ENCODE data around the gene MIB1. TPM values are rescaled to one million over a fixed set of nuclear protein-coding genes. Genes with fewer than 3 reads are reported as not detected.

The MIB1 gene
- polyA plus RNA-seq, 1 of the 3 experiments (the other 2 are of a cell fraction) = 5.0 TPM

DNA sequence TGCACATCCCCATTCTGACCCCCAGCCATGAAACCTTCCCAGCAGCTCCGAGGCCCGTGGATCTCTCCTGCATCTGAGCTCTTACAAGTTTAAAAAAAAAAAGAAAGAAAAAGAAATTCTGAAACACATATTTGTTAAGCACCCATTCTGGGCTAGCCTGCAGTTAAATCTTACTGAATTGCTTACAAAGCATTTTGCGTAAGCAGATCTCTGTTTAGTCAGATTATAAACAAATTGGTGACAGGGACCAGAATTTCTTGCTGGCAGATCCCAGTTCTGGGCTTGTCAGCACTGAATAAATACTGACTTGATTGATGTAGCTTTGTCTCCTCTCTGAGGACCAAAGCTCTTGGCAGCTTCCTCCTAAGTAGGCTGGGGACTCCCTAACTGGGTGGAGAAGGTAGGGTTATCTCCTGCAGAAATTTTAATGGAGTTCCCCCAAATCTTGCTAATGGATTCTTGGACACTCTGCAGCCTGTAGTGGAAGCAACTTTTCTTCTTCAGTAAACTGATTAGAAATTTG lies 160.9 kb downstream of the MIB1 start:
- Histone ChIP-seq H3K9me2 (no peaks in the 10 kb centered on the region), H4K20me1 (ENCODE audit: insufficient read depth) (no peaks in the 10 kb centered on the region), H3K9me3 (no peaks in the 10 kb centered on the region), H2AFZ (ENCODE audit: low read depth) (no peak overlapping the region), H3K27me3 (ENCODE audit: insufficient read depth) (peaks cover 4% of the 10 kb centered on the region), H3K79me2 (ENCODE audit: insufficient read depth) (no peaks in the 10 kb centered on the region), H3K4me2 (no peak overlapping the region; the same call in 1 of the 2 replicates), H3K27ac (ENCODE audit: low read depth in 2 of 2, low read length in 1 of 2) (no peak overlapping the region), H3K36me3 (replicated peaks in 1 of 2; ENCODE audit: control insufficient read depth in 1 of 2, insufficient read depth in 2 of 2, low read length in 1 of 2) (no peaks in the 10 kb centered on the region), H3K4me1 (ENCODE audit: control insufficient read depth in 1 of 2, insufficient read depth in 2 of 2, low read depth in 1 of 2, low read length in 1 of 2) (peaks cover 0 to 4% of the 10 kb centered on the region in 2 experiments; a peak in 1 of 4 replicates), H3F3A (replicated peaks; ENCODE audit: insufficient read depth) (no peaks in the 10 kb centered on the region), H3K9ac (no peak overlapping the region), H3K4me3 (ENCODE audit: low read depth in 2 of 2, low read length in 1 of 2) (no peak overlapping the region)
- no peak for DNase-seq
- ChIA-PET POLR2A (no interaction called here), CTCF (interaction anchor here (1.2 to 1.5 kb wide), 2 partner anchors 11 to 55 kb away, joined by 3 to 7 read pairs; no protein-coding TSS in a partner anchor)
- 39% methylated on average over 3 of the region's 3 CpGs for WGBS (ENCODE audit: low lambda C conversion rate)
- TF ChIP-seq CHD2 (IDR thresholded peaks at IDR 0.05; ENCODE audit: low read length, partially characterized antibody) (no peak), MEF2A (IDR thresholded peaks at IDR 0.05; ENCODE audit: borderline replicate concordance, low read depth) (no peak), TAF1 (IDR thresholded peaks at IDR 0.05; ENCODE audit: borderline replicate concordance, low read depth, low read length) (no peak), GABPA (IDR thresholded peaks at IDR 0.05; ENCODE audit: low read depth) (no peak), SMC3 (IDR thresholded peaks at IDR 0.05; ENCODE audit: low read depth, low read length) (no peak), ELF1 (IDR thresholded peaks at IDR 0.05) (no peak), NFIC (IDR thresholded peaks at IDR 0.05; ENCODE audit: borderline replicate concordance) (no peak), FOXM1 (IDR thresholded peaks at IDR 0.05; ENCODE audit: low read depth) (no peak), NRF1 (IDR thresholded peaks at IDR 0.05; ENCODE audit: low read depth, low read length) (no peak), MXI1 (IDR thresholded peaks at IDR 0.05; ENCODE audit: low read depth, low read length) (no peak), RAD21 (IDR thresholded peaks at IDR 0.05; ENCODE audit: low read length) (no peak), GATA2 (CRISPR knock-in tag; IDR thresholded peaks at IDR 0.05) (no peak), TCF12 (IDR thresholded peaks at IDR 0.05) (no peak), EP300 (IDR thresholded peaks at IDR 0.05; ENCODE audit: borderline replicate concordance in 1 of 2, low read depth in 1 of 2, low read length in 1 of 2) (no peak), ZBTB33 (IDR thresholded peaks at IDR 0.05; ENCODE audit: borderline replicate concordance, low read depth) (no peak)
- TF ChIP-seq, protein P1, sequence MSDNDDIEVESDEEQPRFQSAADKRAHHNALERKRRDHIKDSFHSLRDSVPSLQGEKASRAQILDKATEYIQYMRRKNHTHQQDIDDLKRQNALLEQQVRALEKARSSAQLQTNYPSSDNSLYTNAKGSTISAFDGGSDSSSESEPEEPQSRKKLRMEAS (IDR thresholded peaks at IDR 0.05; ENCODE audit: low read depth) = no peak

- DNase-seq = no peak
- H3K36me3 ChIP-seq (replicated peaks in 1 of 2; ENCODE audit: control insufficient read depth in 1 of 2, insufficient read depth in 2 of 2, low read length in 1 of 2) = no peaks in the 10 kb centered on the region
- peaks cover 0 to 4% of the 10 kb centered on the region in 2 experiments; a peak in 1 of 4 replicates for H3K4me1 ChIP-seq (ENCODE audit: control insufficient read depth in 1 of 2, insufficient read depth in 2 of 2, low read depth in 1 of 2, low read length in 1 of 2)
- no peak overlapping the region for H3K4me2 ChIP-seq
- H3K27me3 ChIP-seq (ENCODE audit: insufficient read depth) = peaks cover 18% of the 10 kb centered on the region
- no peaks in the 10 kb centered on the region for H3K79me2 ChIP-seq (ENCODE audit: insufficient read depth)
- H3K4me3 ChIP-seq (ENCODE audit: low read depth in 2 of 2, low read length in 1 of 2) = no peak overlapping the region
- no peaks in the 10 kb centered on the region for H3F3A ChIP-seq (replicated peaks; ENCODE audit: insufficient read depth)
- 51% methylated on average over 6 of the region's 6 CpGs for WGBS (ENCODE audit: low lambda C conversion rate)
- no peak overlapping the region for H2AFZ ChIP-seq (ENCODE audit: low read depth)
- no peak overlapping the region for H3K9ac ChIP-seq
- POLR2A ChIA-PET = no interaction called here
- CTCF ChIA-PET = interaction anchor here (2.3 kb wide), 1 partner anchor 52 kb away, joined by 10 read pairs; no protein-coding TSS in a partner anchor
- no peaks in the 10 kb centered on the region for H4K20me1 ChIP-seq (ENCODE audit: insufficient read depth)
- no peak overlapping the region for H3K27ac ChIP-seq (ENCODE audit: low read depth in 2 of 2, low read length in 1 of 2)
- H3K9me2 ChIP-seq = no peaks in the 10 kb centered on the region
- no peaks in the 10 kb centered on the region for H3K9me3 ChIP-seq
- TF ChIP-seq MEF2A (IDR thresholded peaks at IDR 0.05; ENCODE audit: borderline replicate concordance, low read depth) (no peak), FOSL2 (IDR thresholded peaks at IDR 0.05; ENCODE audit: borderline replicate concordance, low read depth) (no peak), RFX5 (IDR thresholded peaks at IDR 0.05; ENCODE audit: low read length) (no peak), FOXM1 (IDR thresholded peaks at IDR 0.05; ENCODE audit: low read depth) (no peak), POLR2AphosphoS5 (IDR thresholded peaks at IDR 0.05; ENCODE audit: low read depth, low read length) (no peak), EZH2phosphoT487 (IDR thresholded peaks at IDR 0.05; ENCODE audit: borderline replicate concordance, low read depth) (no peak), TCF12 (IDR thresholded peaks at IDR 0.05) (no peak), GABPA (IDR thresholded peaks at IDR 0.05; ENCODE audit: low read depth) (no peak), IRF3 (IDR thresholded peaks at IDR 0.05; ENCODE audit: low read depth, low read length) (no peak), MXI1 (IDR thresholded peaks at IDR 0.05; ENCODE audit: low read depth, low read length) (no peak), NRF1 (IDR thresholded peaks at IDR 0.05; ENCODE audit: low read depth, low read length) (no peak), SIN3A (IDR thresholded peaks at IDR 0.05; ENCODE audit: borderline replicate concordance, low read depth, low read length) (no peak)
Measured at GRCh38 chr18:21903709-21904108, 163.1 kb downstream of the MIB1 start.
